Measurements from ENCODE around the gene CENPB.

DNA sequence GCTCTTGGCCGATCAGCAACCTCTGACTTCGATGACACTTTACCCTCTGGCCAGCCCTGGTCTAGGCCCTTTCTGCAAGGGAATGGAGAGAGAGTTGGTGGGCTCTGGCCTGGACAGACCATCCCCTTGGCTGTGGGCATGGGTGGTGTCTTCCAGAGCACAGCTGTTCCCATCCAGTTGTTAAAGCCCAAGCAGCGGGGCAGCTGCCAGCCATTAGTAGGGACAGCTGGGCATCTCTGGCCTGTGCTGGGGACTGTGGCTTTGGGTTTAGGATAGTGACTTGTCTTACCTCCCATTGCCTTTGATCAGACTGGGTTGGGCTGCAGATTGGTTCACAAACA is 12.3 kb upstream of the CENPB start:
- TF ChIP-seq POLR2AphosphoS5 (IDR thresholded peaks at IDR 0.05) (no peak), POLR2A (IDR thresholded peaks at IDR 0.05) (no peak)
